ENCODE data around the gene PARVA. TPM values are rescaled to one million over a fixed set of nuclear protein-coding genes. Genes with fewer than 3 reads are reported as not detected.

PARVA gene
- total and polyA plus RNA-seq, 2 of the 8 experiments (the other 6 are each of a cell fraction or from before 2014, with no cell fraction given) = 3.1 to 13.5 TPM

DNA sequence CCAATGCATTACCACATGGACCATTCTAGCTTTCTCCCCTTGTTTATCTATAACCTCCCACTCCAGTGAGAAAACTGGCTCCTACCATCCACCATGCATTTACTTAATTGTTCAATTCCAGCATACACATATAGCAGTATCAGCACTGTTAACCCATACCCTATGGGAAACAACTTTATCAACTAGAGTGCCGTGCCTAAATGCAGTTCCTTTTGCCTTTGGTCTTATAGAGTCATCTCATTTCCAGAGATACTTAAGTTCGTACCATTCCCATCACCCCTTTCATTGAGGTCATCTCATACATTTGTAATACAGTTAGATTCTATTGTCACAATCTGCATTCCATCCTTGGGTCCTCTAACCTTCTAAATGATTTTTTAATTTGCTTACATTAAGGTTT, 86.9 kb downstream of the PARVA start (continued):
- TF ChIP-seq CHD7 (IDR thresholded peaks at IDR 0.05; ENCODE audit: insufficient replicate concordance, low read length) = no peak

Data from H1 (cell line).